DMS153 treated with DMSO at 0.1 percent for 48 hours (cell line): ENCODE data around the gene IL20RA.
"Not testable (repeated sequence)": the region's sequence is repeated elsewhere in the genome, so short reads cannot be mapped to it uniquely, and the experiment has no call there.

ENCODE experiments used
- DNase-seq: peaks from one replicate; lab custom pipeline; 2025; ENCODE audit not compliant: unreplicated experiment; lab: John Stamatoyannopoulos, UW

Gene IL20RA, protein sequence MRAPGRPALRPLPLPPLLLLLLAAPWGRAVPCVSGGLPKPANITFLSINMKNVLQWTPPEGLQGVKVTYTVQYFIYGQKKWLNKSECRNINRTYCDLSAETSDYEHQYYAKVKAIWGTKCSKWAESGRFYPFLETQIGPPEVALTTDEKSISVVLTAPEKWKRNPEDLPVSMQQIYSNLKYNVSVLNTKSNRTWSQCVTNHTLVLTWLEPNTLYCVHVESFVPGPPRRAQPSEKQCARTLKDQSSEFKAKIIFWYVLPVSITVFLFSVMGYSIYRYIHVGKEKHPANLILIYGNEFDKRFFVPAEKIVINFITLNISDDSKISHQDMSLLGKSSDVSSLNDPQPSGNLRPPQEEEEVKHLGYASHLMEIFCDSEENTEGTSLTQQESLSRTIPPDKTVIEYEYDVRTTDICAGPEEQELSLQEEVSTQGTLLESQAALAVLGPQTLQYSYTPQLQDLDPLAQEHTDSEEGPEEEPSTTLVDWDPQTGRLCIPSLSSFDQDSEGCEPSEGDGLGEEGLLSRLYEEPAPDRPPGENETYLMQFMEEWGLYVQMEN

DNA sequence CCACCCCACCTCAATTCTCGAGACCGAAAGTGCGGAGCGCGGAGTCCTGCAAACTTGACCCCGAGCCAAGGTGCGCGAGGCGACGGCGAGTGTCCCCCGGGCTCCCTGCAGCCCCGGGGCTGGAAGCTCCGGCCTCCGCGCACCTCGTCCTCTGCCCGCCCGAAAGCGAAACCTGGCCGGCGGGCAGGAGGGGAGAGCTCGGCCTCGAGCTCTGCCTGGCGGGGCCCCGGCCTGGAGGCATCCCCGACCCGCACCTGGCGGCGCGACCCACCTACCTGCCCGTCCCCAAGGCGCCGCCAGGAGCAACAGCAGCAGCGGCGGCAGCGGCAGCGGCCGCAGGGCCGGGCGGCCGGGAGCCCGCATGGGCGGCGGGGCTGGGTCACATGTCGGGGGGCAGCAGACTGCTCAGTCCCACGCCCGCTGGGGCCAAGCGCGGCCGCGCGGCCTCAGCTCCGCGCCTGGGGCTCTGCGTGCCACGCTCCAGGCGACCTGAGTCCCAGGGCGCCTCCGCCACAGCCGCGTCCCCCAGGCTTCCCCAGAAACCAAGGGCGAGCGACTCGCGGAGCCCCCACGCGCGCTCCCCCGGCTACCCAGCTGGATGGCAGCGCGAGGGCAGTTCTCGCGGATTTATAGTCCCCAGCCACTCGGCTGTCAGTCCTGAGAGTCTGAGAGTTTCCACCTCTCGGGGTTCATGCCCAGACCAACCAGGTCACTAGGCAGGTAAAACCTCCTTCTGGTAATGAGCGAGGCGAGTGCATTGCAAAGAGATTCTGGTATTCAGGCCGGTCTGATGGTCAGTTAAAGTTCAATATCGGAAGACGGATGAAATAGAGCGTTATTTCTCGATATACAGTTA is at the start of gene IL20RA:
TSS of gene IL20RA (minus strand) at position 600 of the 856 bp plus-strand sequence. CDS start at position 363, 237 bp downstream.
- DNase-seq, result peak; percentile 73

DNA sequence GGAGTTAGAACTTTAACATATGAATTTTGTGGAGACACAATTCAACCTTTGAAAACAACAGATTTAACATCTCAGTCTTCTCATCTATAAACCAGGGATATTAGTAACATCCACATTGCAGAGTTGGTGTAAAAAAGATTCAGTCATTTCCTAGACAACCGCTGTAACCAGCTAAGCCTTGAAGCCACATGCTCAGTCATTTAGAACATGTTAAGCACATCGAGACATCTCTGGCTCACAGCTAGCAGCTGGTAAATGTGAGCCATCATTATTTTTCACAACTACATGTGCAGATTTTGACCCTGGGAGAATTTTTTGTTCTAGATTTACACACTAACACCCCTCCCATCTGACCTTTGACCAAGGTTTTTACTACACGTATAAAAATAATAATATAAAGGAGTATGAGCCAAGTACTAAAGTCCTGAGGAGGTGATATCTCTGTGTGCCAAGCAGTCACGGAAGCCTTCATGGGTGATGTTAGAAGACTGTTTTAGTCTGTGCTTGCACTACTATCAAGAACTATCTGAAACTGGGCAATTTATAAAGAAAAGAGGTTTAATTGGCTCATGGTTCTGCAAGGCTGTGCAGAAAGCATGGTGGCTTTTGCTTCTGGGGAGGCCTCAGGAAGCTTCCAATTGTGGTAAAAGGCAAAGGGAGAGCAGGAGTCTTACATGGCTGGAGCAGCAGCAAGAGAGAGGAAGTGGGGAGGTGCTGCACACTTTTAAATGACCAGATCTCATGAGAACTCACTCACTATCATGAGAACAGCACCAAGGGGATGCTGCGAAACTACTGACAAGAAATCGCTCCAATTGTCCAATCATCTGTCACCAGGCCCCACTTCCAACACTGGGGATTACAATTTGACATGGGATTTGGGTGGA is 48.7 kb upstream of the IL20RA start:
- no peak for DNase-seq

DNA sequence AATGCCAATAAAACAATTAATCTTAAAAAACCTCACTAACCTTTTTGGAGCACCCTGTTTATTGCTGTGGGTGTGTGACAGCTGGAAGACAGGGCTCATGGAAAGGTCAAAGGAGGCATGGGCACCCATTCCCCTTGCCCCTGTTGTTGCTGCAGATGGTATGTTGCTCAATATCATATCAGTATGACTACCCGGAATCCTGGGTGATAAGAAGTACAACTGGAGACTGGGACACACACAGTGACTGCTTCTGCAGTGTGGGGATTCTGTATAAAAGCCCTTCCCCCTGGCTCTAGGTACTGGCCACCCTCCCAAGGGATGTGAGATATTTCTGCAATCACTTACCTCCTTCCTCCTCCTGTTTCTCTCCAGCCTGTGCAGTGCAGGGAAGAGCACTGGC is 47.3 kb upstream of the IL20RA start:
- DNase-seq, result no peak

DNA sequence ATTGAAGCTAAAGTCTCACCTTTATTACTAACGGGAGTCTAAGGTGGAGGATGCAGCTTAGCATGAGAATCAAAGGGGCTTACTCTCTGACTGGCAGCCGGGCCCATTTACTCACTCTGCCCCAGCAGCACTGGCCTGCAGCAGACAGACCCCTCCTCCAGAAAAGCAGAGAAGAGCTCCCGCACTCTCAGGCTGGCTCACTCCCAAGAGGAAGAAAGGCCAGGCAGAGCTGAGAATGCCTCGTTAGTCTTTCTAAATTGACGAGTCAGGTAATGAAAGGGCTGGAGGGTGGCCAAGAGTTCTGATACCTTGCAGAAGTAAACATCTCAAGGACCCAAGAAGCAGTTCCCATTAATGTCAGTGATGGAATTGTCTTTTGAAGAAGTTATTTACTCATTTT is 44.5 kb upstream of the IL20RA start:
- DNase-seq, result no peak

DNA sequence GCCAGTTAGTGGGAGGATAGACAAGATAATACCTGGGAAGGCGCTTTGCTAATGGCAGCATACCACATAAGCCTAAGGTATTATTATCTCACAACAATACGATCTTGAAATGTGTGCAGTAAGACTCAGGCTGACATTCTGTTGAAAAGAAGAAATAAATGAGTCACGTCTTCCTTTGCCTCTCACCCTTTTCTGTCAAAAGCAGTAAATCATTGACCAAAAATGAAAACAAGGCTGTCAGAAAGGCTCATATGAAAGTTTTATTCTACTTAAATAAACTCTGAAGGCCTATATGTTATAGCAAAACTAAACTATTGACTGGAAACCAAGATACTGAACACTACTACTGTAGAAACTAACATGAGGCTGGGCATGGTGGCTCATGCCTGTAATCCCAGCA is 43.1 kb upstream of the IL20RA start:
- DNase-seq, result no peak

DNA sequence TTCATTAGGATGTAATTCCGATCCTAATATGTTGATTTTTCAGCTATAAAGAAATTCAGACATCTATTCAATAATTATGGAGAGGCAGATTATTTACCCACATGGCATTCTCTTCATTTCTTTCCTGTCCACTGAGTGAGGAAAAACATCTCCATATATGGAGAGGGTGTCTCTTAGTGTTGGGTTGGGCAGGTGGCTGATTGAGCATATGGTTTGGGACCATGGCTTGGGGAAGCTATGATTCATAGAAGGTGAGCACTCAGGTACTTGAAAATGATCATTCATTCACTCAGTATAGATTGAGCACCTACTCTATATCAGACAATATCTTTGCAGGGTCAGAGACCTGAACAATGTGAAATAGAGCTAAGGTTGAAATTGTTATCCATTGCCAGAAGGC is 41.3 kb upstream of the IL20RA start:
- DNase-seq, result no peak

DNA sequence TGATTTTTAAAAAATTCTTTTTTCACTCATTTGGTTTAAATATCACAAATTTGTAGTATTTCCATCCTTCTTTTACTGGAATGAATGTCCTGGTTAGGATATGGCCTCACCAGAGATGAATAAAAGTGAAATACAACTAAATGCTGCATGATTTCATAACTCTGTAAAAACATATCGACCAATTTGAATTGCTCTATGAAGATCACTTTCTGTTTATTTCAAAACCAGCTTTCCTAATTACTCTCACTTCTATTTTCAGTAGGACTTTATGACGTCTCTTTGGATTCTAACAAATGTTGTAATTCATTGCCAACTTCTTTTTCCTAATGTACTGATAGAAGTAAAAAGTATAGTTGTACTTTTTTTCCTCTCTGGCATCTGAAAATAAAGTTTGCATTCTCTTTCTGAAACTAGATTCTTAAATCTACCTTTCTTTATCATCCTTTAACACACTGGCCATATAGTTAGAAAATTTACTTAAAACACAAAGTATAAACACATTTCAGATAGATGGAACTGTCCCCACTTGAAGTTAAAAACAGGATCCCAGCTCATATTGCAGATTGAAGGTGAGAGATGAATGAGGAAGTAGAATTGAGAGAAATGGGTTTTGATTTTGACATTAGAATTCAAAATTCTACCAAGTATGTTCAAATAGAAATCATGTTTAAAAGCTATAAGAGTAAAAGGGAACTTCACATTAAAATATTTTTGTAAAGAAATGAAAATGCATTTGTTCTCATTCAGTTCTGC is 40.3 kb upstream of the IL20RA start:
- DNase-seq, result no peak

DNA sequence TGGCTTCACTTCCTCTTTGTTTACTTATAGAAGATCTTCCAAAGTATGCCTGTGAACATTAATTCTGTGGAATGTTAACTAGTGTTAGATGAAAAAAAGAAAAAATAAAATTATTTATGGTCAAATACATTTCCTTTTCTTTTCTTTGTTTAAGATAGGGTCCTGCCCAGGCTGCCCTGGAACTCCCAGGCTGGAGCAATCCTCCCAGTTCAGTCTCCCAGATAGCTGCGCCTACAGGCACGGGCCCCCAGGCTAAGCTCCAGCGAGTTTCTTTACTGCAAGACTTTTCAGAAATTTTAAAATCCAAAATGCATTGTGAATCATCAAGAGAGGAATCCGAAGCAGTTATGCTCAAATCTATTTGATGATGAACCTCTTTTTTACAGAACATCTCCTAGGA is 39.3 kb upstream of the IL20RA start:
- DNase-seq, result no peak

DNA sequence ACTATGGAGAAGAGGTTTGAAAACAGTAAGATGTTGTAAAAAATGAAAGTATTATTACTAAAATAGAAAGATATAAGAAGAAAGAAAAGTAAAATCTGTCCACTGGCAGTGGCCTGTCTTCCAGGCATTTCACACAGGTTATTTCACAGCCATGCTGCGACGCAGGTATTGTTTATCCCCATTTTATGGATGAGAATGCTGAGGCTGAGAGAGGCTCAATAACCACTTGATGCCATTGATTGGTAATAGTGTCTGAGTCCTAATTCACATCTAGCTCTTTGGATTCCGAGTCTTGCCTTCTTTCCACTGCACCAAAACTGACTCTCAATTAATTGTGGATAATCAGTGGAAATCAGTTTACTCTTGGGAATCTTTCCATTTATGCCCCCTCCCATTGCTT is 37.2 kb upstream of the IL20RA start:
- DNase-seq, result no peak

DNA sequence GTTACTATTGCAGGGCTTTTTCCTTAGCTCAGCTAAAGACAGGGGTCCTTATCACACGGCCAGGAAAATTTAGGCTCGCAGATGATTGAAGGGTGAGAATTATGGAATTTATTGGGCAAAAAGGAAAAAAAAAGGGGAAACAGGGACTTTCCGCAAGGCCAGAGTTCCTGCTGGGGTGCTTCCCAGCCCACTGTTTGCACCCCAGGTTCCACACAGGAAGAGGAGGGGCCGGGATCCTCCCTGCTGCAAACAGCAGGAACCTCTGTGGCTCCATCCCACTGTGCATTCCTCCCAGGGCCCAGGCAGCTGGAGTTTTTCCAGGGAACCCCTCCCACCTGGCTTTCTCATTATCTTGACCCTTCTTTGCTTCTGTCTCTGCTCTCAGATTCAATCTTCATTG is 35.9 kb upstream of the IL20RA start:
- no peak for DNase-seq

DNA sequence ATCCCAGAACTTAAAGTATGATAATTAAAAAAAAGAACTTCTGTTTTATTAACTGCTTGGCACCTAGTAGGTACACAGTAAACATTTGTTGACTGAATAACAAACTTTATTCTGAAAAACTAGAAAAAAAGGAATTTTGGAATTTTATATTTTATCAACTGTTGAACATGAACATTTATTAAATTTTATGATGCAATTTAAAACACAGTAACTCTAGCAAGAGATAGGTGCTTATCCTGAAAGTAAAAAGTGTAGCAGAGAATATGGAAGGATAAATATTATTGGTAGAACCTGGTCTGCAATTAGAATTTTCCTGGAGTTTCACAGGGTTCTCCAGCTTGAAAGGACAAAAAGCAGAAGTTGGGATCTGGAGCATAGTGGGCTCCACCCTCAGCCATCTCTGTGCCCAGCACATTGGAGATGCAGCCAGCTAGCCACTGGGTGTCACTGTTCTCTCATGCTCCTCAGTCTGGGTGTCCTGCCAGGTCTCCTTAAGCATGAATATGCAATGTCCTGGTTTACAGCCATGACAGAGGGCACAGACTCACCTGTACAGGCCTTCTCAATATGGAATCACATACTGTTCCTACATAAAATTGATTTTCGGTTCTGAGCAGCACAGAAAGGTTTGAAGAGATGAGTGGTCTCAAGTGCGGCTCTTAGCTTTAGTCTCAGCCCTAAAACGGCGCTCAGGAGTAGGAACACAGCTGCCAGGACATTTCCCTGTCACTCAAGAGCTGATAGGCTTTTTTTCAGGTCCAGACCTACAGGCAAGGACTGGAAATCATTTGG is 31.7 kb upstream of the IL20RA start:
- peak; percentile 67 for DNase-seq

DNA sequence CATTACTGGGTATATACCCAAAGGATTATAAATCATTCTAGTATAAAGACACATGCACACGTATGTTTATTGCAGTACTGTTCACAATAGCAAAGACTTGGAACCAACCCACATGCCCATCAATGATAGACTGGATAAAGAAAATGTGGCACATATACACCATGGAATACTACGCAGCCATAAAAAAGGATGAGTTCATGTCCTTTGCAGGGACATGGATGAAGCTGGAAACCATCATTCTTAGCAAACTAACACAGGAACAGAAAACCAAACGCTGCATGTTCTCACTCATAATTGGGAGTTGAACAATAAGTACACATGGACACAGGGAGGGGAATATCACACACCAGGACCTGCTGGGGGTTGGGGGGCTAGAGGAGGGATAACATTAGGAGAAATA is 31.0 kb upstream of the IL20RA start:
- DNase-seq, result not testable (repeated sequence)

DNA sequence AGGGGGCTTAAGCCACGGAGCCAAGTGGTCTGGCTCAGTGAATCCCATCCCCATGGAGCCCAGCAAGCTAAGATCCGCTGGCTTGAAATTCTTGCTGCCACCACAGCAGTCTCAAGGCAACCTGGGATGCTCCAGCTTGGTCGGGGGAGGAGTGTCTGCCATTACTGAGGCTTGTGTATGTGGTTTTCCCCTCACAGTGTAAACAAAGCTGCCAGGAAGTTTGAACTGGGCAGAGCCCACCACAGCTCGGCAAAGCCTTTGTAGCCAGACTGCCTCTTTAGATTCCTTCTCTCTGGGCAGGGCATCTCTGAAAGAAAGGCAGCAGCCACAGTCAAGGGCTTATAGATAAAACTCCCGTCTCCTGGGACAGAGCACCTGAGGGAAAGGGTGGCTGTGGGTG is 25.5 kb upstream of the IL20RA start:
- no peak for DNase-seq

DNA sequence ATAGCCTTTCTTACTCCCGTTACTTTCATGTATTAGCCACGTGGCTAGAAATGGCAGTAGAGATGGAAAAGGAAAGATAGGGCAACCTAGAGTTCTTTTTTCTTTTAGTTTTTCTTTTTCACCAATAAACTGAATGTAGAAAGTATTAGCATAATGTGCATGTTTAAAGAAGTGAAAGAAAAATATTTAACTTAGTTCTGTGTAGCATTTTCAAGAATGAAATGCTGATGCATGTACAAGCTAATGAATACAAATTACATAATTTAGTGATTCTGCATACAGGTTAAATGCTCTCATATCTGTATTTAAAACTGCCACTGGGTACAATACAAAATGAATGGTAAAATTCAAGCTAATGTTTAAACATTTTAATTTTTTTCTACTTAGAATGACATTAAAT is 22.6 kb upstream of the IL20RA start:
- DNase-seq, result no peak

DNA sequence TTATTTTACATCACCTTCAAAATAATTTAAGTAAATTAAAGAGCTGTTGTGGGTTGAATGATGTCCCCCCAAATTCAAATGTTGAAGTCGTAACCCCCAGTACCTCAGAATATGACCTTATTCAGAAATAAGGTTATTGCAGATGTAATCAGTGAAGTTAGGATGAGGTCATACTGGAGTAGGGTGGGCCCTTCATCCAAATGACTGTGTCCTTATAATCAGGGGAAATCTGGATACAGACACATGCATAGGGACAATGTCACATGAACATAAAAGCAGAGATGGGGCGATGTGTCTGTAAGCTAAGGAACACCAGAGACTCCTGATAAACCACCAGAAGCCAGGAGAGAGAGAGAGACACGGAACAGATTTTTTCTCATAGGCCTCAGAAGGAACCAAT is 13.3 kb upstream of the IL20RA start:
- no peak for DNase-seq

DNA sequence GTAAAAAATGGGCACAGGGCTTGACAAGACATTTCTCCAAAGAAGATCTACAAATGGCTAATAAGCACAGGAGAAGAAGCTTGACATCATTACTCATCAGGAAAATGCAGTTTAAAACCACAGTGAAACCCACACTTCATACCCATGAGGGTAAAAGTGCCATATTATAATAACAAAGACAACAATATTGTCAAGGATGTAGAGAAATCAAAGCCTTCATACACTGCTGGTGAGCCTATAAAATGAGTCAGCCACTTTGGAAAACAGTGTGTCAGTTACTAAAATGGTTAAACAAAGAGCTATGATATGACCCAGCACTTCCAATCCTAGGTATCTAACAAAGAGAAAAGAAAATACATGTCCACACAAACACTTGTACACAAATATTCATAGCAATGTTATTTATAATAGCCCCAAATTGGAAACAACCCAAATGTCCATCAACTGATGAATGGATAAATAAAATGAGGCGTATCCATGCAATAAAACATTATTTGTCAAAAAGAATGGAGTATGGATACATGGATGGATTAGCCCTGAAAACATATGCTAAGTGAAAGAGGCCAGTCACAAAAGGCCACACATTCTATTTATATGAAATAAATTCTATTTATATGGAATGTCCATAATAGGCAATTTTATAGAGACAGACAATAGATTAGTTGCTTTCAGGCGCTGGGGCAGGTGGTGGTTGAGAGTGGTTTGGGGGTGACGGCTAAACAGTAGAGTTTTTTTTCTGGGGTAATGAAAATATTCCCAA is 11.5 kb upstream of the IL20RA start:
- peak; percentile 89 for DNase-seq

DNA sequence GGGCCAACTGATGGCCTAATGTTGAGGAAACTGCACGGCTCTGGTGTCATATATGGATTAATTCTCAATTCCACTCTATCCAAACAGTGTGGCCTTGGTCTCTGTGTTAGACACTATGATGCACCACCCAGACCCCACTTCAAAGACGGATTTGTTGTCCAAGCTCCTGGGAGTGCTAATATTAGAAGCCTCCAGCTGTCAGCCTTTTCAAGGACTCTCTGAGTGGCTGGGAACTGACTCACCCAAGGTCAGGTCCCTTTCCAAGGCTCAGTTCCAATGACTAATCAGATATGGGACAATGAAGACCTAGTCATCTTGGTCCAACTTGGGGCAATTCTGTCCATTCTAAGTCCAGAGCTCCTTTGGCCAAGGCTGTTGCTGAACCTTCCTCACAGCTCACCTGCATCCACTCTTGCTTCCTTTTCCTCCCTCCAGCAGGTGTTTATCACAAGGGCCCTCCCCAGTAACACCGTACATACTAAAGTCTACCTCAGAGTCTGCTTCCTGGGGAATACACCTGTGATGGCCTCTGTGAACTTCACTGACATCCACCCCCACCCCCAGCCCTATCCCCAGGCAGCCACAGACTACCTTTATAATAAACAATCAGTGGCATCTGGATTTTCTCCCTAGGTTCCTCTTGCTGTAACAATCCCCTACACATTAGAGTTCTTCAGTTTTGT is 7.2 kb upstream of the IL20RA start:
- DNase-seq, result no peak

DNA sequence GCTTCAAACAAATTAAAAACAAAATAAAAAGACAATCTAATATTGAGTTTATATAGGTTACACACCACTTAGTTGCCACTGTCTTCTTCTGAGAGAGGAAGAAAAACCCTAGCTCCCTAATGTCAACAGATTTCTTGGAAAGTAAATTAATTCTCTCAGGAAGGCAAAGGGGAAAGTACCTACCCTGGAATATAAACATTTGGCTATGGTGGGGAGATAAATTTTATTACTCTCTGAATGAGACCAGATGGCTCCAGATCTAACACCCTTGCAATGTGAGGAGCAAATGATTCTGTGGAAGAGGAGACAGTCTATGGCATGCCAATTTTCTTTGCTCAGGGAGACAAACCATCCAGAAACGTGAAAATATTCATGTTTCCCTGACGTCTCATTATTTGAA is 4.3 kb upstream of the IL20RA start:
- no peak for DNase-seq
